ENCODE data around the gene KRTAP9-4.
"Not testable (repeated sequence)": the region's sequence is repeated elsewhere in the genome, so short reads cannot be mapped to it uniquely, and the experiment has no call there.

Gene KRTAP9-4

GRCh38 chr17:41265078-41265477 lies 15.6 kb downstream of the KRTAP9-4 start, which contains the start of gene KRTAP9-6:
KRTAP9-6 (plus strand) TSS chr17:41265378; CDS start chr17:41265378, 0 bp downstream.
- no peak for DNase-seq

DNA sequence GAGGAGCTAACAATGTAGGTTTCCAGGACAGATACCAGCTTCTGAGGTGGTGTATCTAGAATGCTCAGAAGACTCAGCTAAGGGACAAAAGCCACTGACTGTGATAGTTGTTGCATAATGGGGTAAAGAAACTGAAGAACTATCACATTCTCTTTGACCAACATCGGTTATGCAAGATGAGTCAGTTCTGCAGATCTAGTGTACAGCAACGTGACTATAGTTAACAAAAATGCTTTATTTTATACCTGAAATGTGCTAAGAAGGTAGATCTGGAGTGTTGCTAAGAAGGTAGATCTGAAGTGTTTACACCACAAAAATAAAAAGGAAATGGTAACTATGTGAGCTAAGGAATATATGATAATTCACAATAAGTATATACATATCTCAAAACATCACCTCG lies 18.2 kb downstream of the KRTAP9-4 start:
- no peak for DNase-seq

GRCh38 chr17:41271323-41271722 lies 21.8 kb downstream of the KRTAP9-4 start:
- not testable (repeated sequence) for DNase-seq

GRCh38 chr17:41271858-41272257 lies 22.4 kb downstream of the KRTAP9-4 start:
- DNase-seq, result no peak

DNA sequence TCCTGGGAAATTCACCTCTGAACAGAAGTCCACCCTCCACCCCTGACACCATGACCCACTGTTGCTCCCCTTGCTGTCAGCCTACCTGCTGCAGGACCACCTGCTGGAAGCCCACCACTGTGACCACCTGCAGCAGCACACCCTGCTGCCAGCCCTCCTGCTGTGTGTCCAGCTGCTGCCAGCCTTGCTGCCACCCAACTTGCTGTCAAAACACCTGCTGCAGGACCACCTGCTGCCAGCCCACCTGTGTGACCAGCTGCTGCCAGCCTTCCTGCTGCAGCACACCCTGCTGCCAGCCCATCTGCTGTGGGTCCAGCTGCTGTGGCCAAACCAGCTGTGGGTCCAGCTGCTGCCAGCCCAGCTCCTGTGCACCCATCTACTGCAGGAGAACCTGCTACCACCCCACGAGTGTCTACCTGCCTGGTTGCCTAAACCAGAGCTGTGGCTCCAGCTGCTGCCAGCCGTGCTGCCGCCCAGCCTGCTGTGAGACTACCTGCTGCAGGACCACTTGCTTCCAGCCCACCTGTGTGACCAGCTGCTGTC lies 26.2 kb downstream of the KRTAP9-4 start, which contains the start of gene KRTAP9-7:
Gene KRTAP9-7, plus strand, starts transcription at position 51 of the 543 bp plus-strand sequence. Its CDS starts 0 bp downstream, at position 51.
- DNase-seq, result not testable (repeated sequence)

GRCh38 chr17:41278176-41278955 lies 28.9 kb downstream of the KRTAP9-4 start:
- DNase-seq, result no peak

- no peak for DNase-seq
These were observed 34.6 kb downstream of the KRTAP9-4 start for GRCh38 chr17:41284043-41284442.

DNA sequence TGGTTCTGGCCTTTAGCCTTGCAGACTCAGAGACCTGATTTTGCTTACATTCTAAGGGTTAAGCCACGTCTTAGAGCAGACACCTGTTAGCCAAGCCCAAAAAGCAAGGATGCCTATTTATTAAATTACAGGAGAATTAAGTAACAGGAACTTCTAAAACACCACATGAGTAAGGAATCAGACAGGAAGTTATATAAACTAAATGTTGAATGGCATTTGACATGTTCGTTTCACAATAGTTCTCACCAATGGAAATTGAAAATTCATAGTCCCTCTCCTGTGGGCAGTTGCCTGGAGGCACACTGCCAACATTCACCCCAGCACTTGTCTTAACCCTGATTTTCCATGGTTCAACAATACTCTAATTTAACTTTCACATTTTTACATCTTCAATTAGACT lies 35.1 kb downstream of the KRTAP9-4 start:
- DNase-seq, result no peak

DNA sequence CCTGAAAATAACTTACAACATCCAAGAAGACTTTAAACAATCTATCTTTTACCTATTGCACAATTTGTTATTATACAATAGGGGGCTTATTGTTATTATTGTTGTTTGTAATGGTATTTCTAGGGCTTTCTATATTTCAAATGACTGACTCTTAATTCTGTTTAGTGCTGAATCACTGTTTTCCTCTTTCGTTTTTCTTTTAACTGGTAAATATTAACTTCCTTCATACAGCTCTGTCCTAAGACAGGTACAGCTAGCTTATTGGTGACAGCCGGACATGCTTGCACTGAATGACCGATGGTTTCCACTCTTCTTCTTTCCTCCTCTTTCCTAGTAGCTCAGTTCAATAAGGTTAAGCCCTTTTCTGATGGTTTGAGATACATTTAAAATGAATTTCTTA lies 37.6 kb downstream of the KRTAP9-4 start:
- DNase-seq, result no peak

GRCh38 chr17:41294016-41294415 lies 44.5 kb downstream of the KRTAP9-4 start:
- no peak for DNase-seq

DNA sequence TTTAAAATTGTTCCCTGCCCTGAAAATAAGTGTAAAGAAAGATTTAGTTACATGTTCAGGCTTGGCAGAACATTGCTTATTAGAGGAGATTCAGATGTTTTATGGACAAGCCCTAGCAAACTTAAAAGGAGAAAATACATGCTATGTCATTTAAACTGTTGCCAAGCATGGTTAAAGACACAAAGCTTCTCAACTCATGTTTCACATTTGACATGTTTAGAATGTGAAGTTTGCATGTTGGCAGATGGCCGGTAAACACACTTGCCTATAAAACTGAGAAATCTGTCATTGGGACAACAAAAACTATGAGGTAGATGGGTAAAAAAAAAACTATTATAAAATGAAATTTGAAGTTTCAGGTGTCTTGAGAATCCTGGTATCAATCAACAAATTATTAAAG lies 47.4 kb downstream of the KRTAP9-4 start:
- no peak for DNase-seq

DNA sequence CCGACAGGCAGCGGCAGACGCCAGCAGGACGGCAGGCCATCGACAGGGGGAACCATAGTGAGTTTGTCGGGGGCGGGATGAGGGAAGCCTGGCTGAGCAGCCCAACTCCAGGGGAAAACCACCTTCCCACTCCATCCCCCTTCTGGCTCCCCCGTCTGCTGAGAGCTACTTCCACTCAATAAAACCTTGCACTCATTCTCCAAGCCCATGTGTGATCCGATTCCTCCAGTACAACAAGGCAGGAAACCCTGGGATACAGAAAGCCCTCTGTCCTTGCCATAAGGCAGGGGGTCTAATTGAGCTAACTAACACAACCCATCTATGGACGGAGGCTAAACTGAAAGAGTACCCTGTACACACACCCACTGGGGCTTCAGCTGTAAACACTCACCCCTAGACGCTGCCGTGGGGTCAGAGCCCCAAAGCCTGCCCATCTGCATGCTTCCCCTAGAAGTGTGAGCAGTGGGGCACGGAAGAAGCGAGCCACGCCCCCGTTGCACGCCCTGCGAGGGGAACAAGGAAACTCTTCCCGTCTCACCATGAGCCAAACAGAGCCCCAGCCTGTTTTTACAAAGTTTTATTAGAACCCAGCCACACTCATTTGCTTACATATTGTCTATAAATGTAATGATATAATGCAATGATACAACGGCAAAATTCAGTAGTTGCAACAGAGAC lies 49.1 kb downstream of the KRTAP9-4 start:
- no peak for DNase-seq
